Spleen (tissue), 7 donors: ENCODE results near the gene PLK1.

Source experiments
- POLR2A ChIP-seq, 3 donors: fragments of 450-650 bp; IDR thresholded peaks; one replicate each; pipeline ENCODE4 v1.5.1; 2017; ENCODE audit warnings: antibody characterized with exemption in 3 of 3, mild to moderate bottlenecking in 1 of 3
- POLR2AphosphoS5 ChIP-seq, 3 donors: sonication (generic); formaldehyde crosslinking; IDR thresholded peaks; one replicate each; pipeline ENCODE4 v1.5.1; 2017; ENCODE audit warnings: antibody characterized with exemption in 3 of 3
- TF ChIP-seq, protein P1 (sequence below), 11 experiments: fragments of 200-600 bp in 7 of 11; fragments of 450-650 bp in 4 of 11; sonication (generic) in 4 of 11; IDR thresholded peaks in 8 of 11; conservative IDR thresholded peaks in 3 of 11; 1 replicate in 7 of 11; 2 replicates in 4 of 11; pipeline versions ENCODE4 v1.4.0 to v1.8.0; 2016 to 2021; ENCODE audit warnings: antibody characterized with exemption in 11 of 11, inconsistent platforms in 4 of 11, mild to moderate bottlenecking in 1 of 11
- donor health status: DM: no; HTN: no; CAD: no; lungs with moderate emphysema.
- donor health status: DM: no; HTN: no; CAD: no.
- donor health status: DM: no; HTN: no; CAD: no.

DNA sequence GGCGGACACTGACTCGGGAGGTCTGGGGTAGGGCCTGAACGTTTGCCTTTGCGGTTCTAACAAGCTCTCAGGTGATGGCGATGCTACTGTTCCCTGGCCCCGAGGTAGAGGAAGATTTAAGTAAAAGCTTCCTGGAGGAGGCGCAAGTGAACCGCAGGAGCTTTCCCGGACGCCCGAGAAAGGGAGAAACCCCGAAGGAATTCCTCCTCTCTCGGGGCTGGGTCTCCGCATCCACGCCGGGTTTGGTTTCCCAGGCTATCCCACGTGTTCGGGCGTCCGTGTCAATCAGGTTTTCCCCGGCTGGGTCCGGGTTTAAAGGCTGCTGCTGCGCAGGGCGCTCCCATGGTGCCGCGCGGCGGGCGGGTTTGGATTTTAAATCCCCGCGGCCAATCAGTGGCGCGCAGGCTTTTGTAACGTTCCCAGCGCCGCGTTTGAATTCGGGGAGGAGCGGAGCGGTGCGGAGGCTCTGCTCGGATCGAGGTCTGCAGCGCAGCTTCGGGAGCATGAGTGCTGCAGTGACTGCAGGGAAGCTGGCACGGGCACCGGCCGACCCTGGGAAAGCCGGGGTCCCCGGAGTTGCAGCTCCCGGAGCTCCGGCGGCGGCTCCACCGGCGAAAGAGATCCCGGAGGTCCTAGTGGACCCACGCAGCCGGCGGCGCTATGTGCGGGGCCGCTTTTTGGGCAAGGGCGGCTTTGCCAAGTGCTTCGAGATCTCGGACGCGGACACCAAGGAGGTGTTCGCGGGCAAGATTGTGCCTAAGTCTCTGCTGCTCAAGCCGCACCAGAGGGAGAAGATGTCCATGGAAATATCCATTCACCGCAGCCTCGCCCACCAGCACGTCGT, at the start of gene PLK1:
- TF ChIP-seq, protein P1, sequence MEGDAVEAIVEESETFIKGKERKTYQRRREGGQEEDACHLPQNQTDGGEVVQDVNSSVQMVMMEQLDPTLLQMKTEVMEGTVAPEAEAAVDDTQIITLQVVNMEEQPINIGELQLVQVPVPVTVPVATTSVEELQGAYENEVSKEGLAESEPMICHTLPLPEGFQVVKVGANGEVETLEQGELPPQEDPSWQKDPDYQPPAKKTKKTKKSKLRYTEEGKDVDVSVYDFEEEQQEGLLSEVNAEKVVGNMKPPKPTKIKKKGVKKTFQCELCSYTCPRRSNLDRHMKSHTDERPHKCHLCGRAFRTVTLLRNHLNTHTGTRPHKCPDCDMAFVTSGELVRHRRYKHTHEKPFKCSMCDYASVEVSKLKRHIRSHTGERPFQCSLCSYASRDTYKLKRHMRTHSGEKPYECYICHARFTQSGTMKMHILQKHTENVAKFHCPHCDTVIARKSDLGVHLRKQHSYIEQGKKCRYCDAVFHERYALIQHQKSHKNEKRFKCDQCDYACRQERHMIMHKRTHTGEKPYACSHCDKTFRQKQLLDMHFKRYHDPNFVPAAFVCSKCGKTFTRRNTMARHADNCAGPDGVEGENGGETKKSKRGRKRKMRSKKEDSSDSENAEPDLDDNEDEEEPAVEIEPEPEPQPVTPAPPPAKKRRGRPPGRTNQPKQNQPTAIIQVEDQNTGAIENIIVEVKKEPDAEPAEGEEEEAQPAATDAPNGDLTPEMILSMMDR (IDR thresholded peaks at IDR 0.05 in 8 of 11, conservative IDR thresholded peaks at IDR 0.05 in 3 of 11): peak in 1 of 11 experiments; percentile 26
- no peak for TF ChIP-seq POLR2A (IDR thresholded peaks at IDR 0.05)
- TF ChIP-seq POLR2AphosphoS5 (IDR thresholded peaks at IDR 0.05): peak; percentile 25 to 79 (median 63)
